ENCODE results near the gene IER2.

DNA sequence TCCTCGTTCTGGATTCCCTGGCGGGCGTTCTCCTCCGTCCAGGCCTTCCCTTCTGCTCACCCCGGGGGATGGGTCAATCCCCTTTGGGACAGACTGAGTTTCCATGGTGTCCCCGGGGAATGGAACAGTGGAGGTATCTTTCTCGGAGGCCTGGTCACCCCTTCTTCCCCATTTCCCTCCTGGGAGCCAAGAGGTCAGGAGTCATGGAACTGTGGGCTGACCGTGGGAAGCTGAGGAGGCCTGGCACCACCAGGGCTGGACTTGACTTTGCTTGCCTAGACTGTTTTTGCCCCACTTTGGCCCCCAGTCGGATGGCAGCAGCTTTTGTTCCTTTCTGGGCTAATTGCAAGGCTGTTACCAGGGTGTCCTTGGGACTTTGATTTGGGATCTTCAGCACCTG, 30.2 kb upstream of the IER2 start:
- no peak for TF ChIP-seq POLR2AphosphoS5 (IDR thresholded peaks at IDR 0.05)
- TF ChIP-seq POLR2A (IDR thresholded peaks at IDR 0.05), result no peak

Measured in spleen (tissue), 3 donors.